ENCODE data around the gene APLP1. TPM values are rescaled to one million over a fixed set of nuclear protein-coding genes. Genes with fewer than 3 reads are reported as not detected.
"Not testable (repeated sequence)": the region's sequence is repeated elsewhere in the genome, so short reads cannot be mapped to it uniquely, and the experiment has no call there.

The APLP1 gene
- total RNA-seq, 1 experiment from 2014 or later: 14.9 TPM

DNA sequence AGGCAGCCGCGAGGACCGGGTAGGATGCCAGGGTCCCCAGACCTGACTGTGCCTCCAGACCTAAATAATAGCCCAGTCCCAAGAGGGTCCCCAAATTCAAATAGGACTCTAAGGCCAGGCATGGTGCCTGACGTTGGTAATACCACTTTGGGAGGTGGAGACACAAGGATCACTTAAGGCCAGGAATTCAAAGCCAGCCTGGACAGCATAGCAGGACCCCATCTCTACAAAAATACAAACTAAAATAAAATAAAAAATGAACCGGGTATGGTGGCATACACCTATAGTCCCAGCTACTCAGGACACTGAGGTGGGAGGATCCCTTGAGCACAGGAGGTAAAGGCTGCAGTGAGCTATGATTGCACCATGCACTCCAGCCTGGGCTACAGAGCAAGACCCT lies 5.4 kb upstream of the APLP1 start:
- BruUV-seq (replicated peaks): no TSS peak
- intact Hi-C loops (cut with micrococcal nuclease; ENCODE audit: unreplicated experiment): no loop called here
- no peak overlapping the region for H3K27ac ChIP-seq (ENCODE audit: low read depth, low read length, poor library complexity, severe bottlenecking)
- H3K4me1 ChIP-seq (ENCODE audit: insufficient read depth, low read length, poor library complexity, severe bottlenecking): no peaks in the 10 kb centered on the region
- no peaks in the 10 kb centered on the region for H3K9me3 ChIP-seq (ENCODE audit: low read depth, low read length, poor library complexity, severe bottlenecking)
- no peaks in the 10 kb centered on the region for H3K27me3 ChIP-seq (replicated peaks; ENCODE audit: insufficient read depth, low read depth, low read length, poor library complexity)
- no peak for TF ChIP-seq EZH2 (IDR thresholded peaks at IDR 0.05; ENCODE audit: borderline replicate concordance, low read depth, low read length, poor library complexity, severe bottlenecking)
- TF ChIP-seq CTCF (conservative IDR thresholded peaks at IDR 0.05; ENCODE audit: low read depth, low read length): no peak
- ChIA-PET POLR2A (ENCODE audit: low non-redundant PET) (no interaction called here), CTCF (interaction anchor here (0.7 kb wide), 1 partner anchor 77 kb away, joined by 9 read pairs; no protein-coding TSS in a partner anchor)
- no peak overlapping the region for H3K4me3 ChIP-seq (ENCODE audit: low read depth, low read length, poor library complexity, severe bottlenecking)
- no peak for DNase-seq (ENCODE audit: low spot score)
- H3K36me3 ChIP-seq (ENCODE audit: insufficient read depth, low read length, poor library complexity, severe bottlenecking): no peaks in the 10 kb centered on the region

DNA sequence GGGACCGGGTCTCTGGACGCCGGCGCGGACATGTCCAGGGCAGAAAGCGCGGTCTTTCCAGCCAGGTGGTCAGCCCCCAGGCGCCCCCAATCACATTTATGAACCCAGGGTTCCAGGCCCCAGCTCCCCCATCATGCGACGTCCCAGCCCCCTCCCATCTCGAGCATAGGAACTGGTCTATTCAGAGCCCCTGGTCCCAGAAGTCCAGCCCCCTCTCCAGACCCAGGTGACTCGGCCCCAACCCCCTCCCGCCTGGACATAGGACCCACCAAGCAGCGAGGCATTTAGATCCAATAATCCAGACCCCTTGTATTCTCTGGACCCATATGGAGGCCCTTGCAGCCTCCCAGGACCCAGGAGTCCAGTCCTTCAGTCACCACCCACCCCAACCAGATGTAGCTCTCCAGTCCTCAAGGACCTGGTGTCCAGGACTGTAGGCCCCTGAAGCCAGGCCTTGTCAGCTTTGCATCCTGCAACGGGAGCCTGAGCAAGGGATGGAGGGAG lies 501 bp downstream of the APLP1 start:
- peak overlapping the region; percentile 52 for H3K4me3 ChIP-seq (ENCODE audit: low read depth, low read length, poor library complexity, severe bottlenecking)
- TF ChIP-seq CTCF (conservative IDR thresholded peaks at IDR 0.05; ENCODE audit: low read depth, low read length) (no peak), EZH2 (IDR thresholded peaks at IDR 0.05; ENCODE audit: borderline replicate concordance, low read depth, low read length, poor library complexity, severe bottlenecking) (no peak)
- H3K27me3 ChIP-seq (replicated peaks; ENCODE audit: insufficient read depth, low read depth, low read length, poor library complexity): no peaks in the 10 kb centered on the region
- peaks cover 11% of the 10 kb centered on the region for H3K4me1 ChIP-seq (ENCODE audit: insufficient read depth, low read length, poor library complexity, severe bottlenecking)
- H3K36me3 ChIP-seq (ENCODE audit: insufficient read depth, low read length, poor library complexity, severe bottlenecking): no peaks in the 10 kb centered on the region
- BruUV-seq (replicated peaks): no TSS peak
- ChIA-PET POLR2A (ENCODE audit: low non-redundant PET) (no interaction called here), CTCF (interaction anchor here (0.6 kb wide), 1 partner anchor 48 kb away, joined by 3 read pairs; no protein-coding TSS in a partner anchor)
- intact Hi-C loops (cut with micrococcal nuclease; ENCODE audit: unreplicated experiment): no loop called here
- H3K27ac ChIP-seq (ENCODE audit: low read depth, low read length, poor library complexity, severe bottlenecking): no peak overlapping the region
- DNase-seq (ENCODE audit: low spot score): no peak
- H3K9me3 ChIP-seq (ENCODE audit: low read depth, low read length, poor library complexity, severe bottlenecking): no peaks in the 10 kb centered on the region

DNA sequence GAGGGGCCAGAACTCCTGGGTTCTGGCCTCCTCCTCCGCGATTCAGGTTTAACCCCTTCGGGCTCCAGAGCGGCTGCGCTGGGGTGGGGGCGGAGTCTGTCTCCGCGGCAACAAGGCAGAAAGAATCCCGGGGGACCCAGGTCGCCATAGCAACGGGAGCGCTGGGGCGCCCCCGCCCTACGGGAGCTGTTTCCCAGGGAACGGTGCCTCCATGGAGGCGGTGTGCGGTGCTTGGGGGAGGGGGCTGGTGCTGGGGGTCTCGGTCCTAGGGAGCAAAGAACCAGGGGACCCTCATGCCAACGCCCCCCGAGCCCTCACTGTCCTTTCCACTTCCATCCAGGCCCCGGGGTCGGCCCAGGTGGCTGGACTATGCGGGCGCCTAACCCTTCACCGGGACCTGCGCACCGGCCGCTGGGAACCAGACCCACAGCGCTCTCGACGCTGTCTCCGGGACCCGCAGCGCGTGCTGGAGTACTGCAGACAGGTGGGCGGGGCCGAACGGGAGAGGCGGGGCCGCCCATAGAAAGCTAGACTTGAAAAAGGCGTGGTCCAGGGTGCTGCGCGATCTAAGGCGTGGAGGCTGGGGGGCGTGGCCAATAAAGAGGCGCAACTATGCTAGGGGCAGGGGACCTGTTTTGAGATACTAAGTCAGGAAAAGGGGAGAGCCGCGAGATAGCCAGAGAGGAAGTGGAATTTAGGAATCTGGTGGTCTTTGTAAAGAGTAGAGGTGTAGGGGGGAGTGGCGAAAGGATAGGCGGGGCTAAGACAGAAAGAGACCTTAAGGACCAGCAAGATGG lies 1.2 kb downstream of the APLP1 start:
- intact Hi-C loops (cut with micrococcal nuclease; ENCODE audit: unreplicated experiment): no loop called here
- peak overlapping the region; percentile 6 for H3K27ac ChIP-seq (ENCODE audit: low read depth, low read length, poor library complexity, severe bottlenecking)
- peak overlapping the region; percentile 52 for H3K4me3 ChIP-seq (ENCODE audit: low read depth, low read length, poor library complexity, severe bottlenecking)
- CTCF ChIA-PET: interaction anchor here (0.6 kb wide), 1 partner anchor 49 kb away, joined by 3 read pairs; no protein-coding TSS in a partner anchor
- peak; percentile 97 for DNase-seq (ENCODE audit: low spot score)
- H3K9me3 ChIP-seq (ENCODE audit: low read depth, low read length, poor library complexity, severe bottlenecking): no peaks in the 10 kb centered on the region
- H3K27me3 ChIP-seq (replicated peaks; ENCODE audit: insufficient read depth, low read depth, low read length, poor library complexity): no peaks in the 10 kb centered on the region
- peaks cover 11% of the 10 kb centered on the region for H3K4me1 ChIP-seq (ENCODE audit: insufficient read depth, low read length, poor library complexity, severe bottlenecking)
- no peak for TF ChIP-seq CTCF (conservative IDR thresholded peaks at IDR 0.05; ENCODE audit: low read depth, low read length)
- no peak for TF ChIP-seq EZH2 (IDR thresholded peaks at IDR 0.05; ENCODE audit: borderline replicate concordance, low read depth, low read length, poor library complexity, severe bottlenecking)
- BruUV-seq (replicated peaks): no TSS peak
- no peaks in the 10 kb centered on the region for H3K36me3 ChIP-seq (ENCODE audit: insufficient read depth, low read length, poor library complexity, severe bottlenecking)
- POLR2A ChIA-PET (ENCODE audit: low non-redundant PET): no interaction called here

DNA sequence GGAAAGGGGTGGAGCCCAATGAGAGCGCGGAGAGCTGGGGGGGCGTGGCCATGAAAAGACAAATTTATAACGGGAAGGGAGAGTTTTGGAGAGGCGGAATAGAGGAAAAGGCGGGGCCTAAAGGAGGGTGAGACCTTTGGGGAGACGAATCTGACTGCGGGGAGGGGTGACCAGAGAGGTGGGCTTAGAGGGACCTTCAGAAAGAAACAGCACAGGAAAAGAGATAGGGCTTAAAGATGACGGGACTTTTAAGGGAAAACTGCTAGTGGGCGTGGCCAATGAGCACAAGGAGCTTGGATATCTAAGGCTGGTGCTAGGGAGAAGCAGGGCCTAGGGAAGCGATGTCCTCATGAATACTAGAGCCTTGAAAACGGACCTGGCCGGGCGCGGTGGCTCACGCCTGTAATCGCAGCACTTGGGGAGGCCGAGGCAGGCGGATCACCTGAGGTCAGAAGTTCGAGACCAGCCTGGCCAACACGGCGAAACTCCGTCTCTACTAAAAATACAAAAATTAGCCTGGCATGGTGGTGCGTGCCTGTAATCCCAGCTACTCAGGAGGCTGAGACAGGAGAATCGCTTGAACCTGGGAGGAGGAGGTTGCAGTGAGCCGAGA lies 1.9 kb downstream of the APLP1 start:
- peak overlapping the region; percentile 52 for H3K4me3 ChIP-seq (ENCODE audit: low read depth, low read length, poor library complexity, severe bottlenecking)
- DNase-seq (ENCODE audit: low spot score): peak; percentile 94
- peaks cover 11% of the 10 kb centered on the region for H3K4me1 ChIP-seq (ENCODE audit: insufficient read depth, low read length, poor library complexity, severe bottlenecking)
- H3K27ac ChIP-seq (ENCODE audit: low read depth, low read length, poor library complexity, severe bottlenecking): peak overlapping the region; percentile 6
- H3K9me3 ChIP-seq (ENCODE audit: low read depth, low read length, poor library complexity, severe bottlenecking); CTCF ChIA-PET; H3K27me3 ChIP-seq (replicated peaks; ENCODE audit: insufficient read depth, low read depth, low read length, poor library complexity); intact Hi-C loops (cut with micrococcal nuclease; ENCODE audit: unreplicated experiment); H3K36me3 ChIP-seq (ENCODE audit: insufficient read depth, low read length, poor library complexity, severe bottlenecking); BruUV-seq (replicated peaks): not testable (repeated sequence)
- POLR2A ChIA-PET (ENCODE audit: low non-redundant PET): interaction anchor here (0.5 kb wide), 1 partner anchor 60 kb away, joined by 10 read pairs; no protein-coding TSS in a partner anchor
